Iris pigment epithelial cell (primary cell): ENCODE results near the gene IGF2R.

Source experiments
- DNase-seq: peaks from one replicate; pipeline ENCODE4 v3.0.0-alpha.2; 2011; ENCODE audit warnings: low read depth

Gene IGF2R

GRCh38 chr6:160028487-160029275 lies 59.8 kb downstream of the IGF2R start:
- DNase-seq, result no peak

- DNase-seq, result no peak
Measured at GRCh38 chr6:160029525-160029924, 60.6 kb downstream of the IGF2R start.

GRCh38 chr6:160030103-160030502 lies 61.2 kb downstream of the IGF2R start:
- DNase-seq, result peak; percentile 97

- DNase-seq, result no peak
Measured at GRCh38 chr6:160031442-160031841, 62.6 kb downstream of the IGF2R start.

GRCh38 chr6:160031871-160032270 lies 63.0 kb downstream of the IGF2R start:
- no peak for DNase-seq

- DNase-seq, result no peak
Measured at GRCh38 chr6:160032538-160032937, 63.7 kb downstream of the IGF2R start.

GRCh38 chr6:160034036-160034930 lies 65.4 kb downstream of the IGF2R start:
- DNase-seq, result no peak

- no peak for DNase-seq
Measured at GRCh38 chr6:160035241-160035640, 66.4 kb downstream of the IGF2R start.

- DNase-seq, result no peak
Measured at GRCh38 chr6:160035693-160036330, 66.9 kb downstream of the IGF2R start.

- DNase-seq, result no peak
Measured at GRCh38 chr6:160036331-160036695, 67.4 kb downstream of the IGF2R start.

- DNase-seq, result peak; percentile 74
Measured at GRCh38 chr6:160036790-160037206, 67.9 kb downstream of the IGF2R start.

GRCh38 chr6:160038479-160038878 lies 69.6 kb downstream of the IGF2R start:
- no peak for DNase-seq

GRCh38 chr6:160039441-160039840 lies 70.6 kb downstream of the IGF2R start:
- DNase-seq, result no peak

GRCh38 chr6:160040055-160040454 lies 71.2 kb downstream of the IGF2R start:
- no peak for DNase-seq

- no peak for DNase-seq
Measured at GRCh38 chr6:160040527-160041264, 71.8 kb downstream of the IGF2R start.

GRCh38 chr6:160041608-160042007 lies 72.7 kb downstream of the IGF2R start:
- peak; percentile 85 for DNase-seq

GRCh38 chr6:160042014-160042773 lies 73.3 kb downstream of the IGF2R start:
- peak; percentile 55 for DNase-seq

- DNase-seq, result peak; percentile 45
Measured at GRCh38 chr6:160042788-160043301, 74.0 kb downstream of the IGF2R start.

- no peak for DNase-seq
Measured at GRCh38 chr6:160043784-160044183, 74.9 kb downstream of the IGF2R start.

- no peak for DNase-seq
Measured at GRCh38 chr6:160044687-160045086, 75.8 kb downstream of the IGF2R start.

- no peak for DNase-seq
Measured at GRCh38 chr6:160048471-160048870, 79.6 kb downstream of the IGF2R start.
